ENCODE data around the gene ARMC6.

GRCh38 chr19:19043481-19043880, 10.1 kb downstream of the ARMC6 start:
- no peak for TF ChIP-seq CTCF (tag by site-specific recombination; IDR thresholded peaks at IDR 0.05)
- no peak for TF ChIP-seq ZNF350 (tag by site-specific recombination; IDR thresholded peaks at IDR 0.05)
- TF ChIP-seq YY1 (tag by site-specific recombination; IDR thresholded peaks at IDR 0.05): no peak
- no peak for TF ChIP-seq ZNF274 (IDR thresholded peaks at IDR 0.05; ENCODE audit: low read length)
- TF ChIP-seq ZNF274 (tag by site-specific recombination; IDR thresholded peaks at IDR 0.05; ENCODE audit: borderline replicate concordance): no peak
- no peak for TF ChIP-seq ZBTB21 (tag by site-specific recombination; IDR thresholded peaks at IDR 0.05)
- no peak for TF ChIP-seq ZNF292 (tag by site-specific recombination; IDR thresholded peaks at IDR 0.05; ENCODE audit: borderline replicate concordance, low read depth)
- TF ChIP-seq ZNF366 (tag by site-specific recombination; conservative IDR thresholded peaks at IDR 0.05): no peak
- TF ChIP-seq ZNF23 (tag by site-specific recombination; IDR thresholded peaks at IDR 0.05; ENCODE audit: borderline replicate concordance): no peak
- no peak for TF ChIP-seq ZNF404 (tag by site-specific recombination; IDR thresholded peaks at IDR 0.05)
- no peak for TF ChIP-seq PBX3 (CRISPR knock-in tag; IDR thresholded peaks at IDR 0.05)

Measured in HEK293 (cell line).